ENCODE data around the gene THSD4. TPM values are rescaled to one million over a fixed set of nuclear protein-coding genes. Genes with fewer than 3 reads are reported as not detected.
"Not testable (repeated sequence)": the region's sequence is repeated elsewhere in the genome, so short reads cannot be mapped to it uniquely, and the experiment has no call there.

THSD4 gene
- total RNA-seq, 1 experiment from 2014 or later: 65.4 TPM

GRCh38 chr15:71125831-71126450, 10.7 kb downstream of the THSD4 start:
- peak; percentile 75 for ATAC-seq
- Histone ChIP-seq H3K36me3 (ENCODE audit: control insufficient read depth, insufficient read depth, low read length) (no peaks in the 10 kb centered on the region), H3K9me3 (ENCODE audit: control insufficient read depth, insufficient read depth, low read depth, low read length) (no peaks in the 10 kb centered on the region), H3K4me1 (ENCODE audit: control insufficient read depth, insufficient read depth, low read length) (peaks cover 39% of the 10 kb centered on the region), H3K27ac (ENCODE audit: low read length) (peak overlapping the region; percentile 15; the same call in 1 of the 2 replicates), H3K27me3 (ENCODE audit: control insufficient read depth, insufficient read depth, low read length) (no peaks in the 10 kb centered on the region), H3K4me3 (ENCODE audit: low read depth in 2 of 2, low read length in 2 of 2) (no peak overlapping the region)
- no peak for TF ChIP-seq REST (IDR thresholded peaks at IDR 0.05; ENCODE audit: insufficient read depth in 1 of 2, low read depth in 2 of 2, low read length in 1 of 2)
- TF ChIP-seq TCF7L2 (IDR thresholded peaks at IDR 0.05; ENCODE audit: low read depth, low read length): no peak
- no peak for TF ChIP-seq SIN3A (IDR thresholded peaks at IDR 0.05; ENCODE audit: borderline replicate concordance, insufficient read depth, low read depth, low read length)
- TF ChIP-seq CTCF (IDR thresholded peaks at IDR 0.05): peak; percentile 75
- no TSS peak for BruUV-seq (replicated peaks)
- DNase-seq (ENCODE audit: low read depth, low spot score): no peak
- ChIA-PET POLR2A (no interaction called here), CTCF (interaction anchor here (0.8 kb wide), 1 partner anchor 224 kb away, joined by 4 read pairs; no protein-coding TSS in a partner anchor)
- in situ Hi-C loops (cut with HindIII; ENCODE audit: low pct_unique_long_range_greater_than_20kb, low sequenced_read_pairs) (no loop called here), intact Hi-C loops (cut with micrococcal nuclease; ENCODE audit: unreplicated experiment) (no loop called here)

GRCh38 chr15:71127083-71127482, 11.8 kb downstream of the THSD4 start:
- CTCF ChIA-PET: no interaction called here
- H3K27me3 ChIP-seq (ENCODE audit: control insufficient read depth, insufficient read depth, low read length): no peaks in the 10 kb centered on the region
- in situ Hi-C loops (cut with HindIII; ENCODE audit: low pct_unique_long_range_greater_than_20kb, low sequenced_read_pairs) (no loop called here), intact Hi-C loops (cut with micrococcal nuclease; ENCODE audit: unreplicated experiment) (no loop called here)
- peaks cover 42% of the 10 kb centered on the region for H3K4me1 ChIP-seq (ENCODE audit: control insufficient read depth, insufficient read depth, low read length)
- no TSS peak for BruUV-seq (replicated peaks)
- H3K9me3 ChIP-seq (ENCODE audit: control insufficient read depth, insufficient read depth, low read depth, low read length): no peaks in the 10 kb centered on the region
- TF ChIP-seq TCF7L2 (IDR thresholded peaks at IDR 0.05; ENCODE audit: low read depth, low read length) (no peak), SIN3A (IDR thresholded peaks at IDR 0.05; ENCODE audit: borderline replicate concordance, insufficient read depth, low read depth, low read length) (no peak), POLR2AphosphoS5 (IDR thresholded peaks at IDR 0.05; ENCODE audit: low read depth, low read length) (no peak), CTCF (IDR thresholded peaks at IDR 0.05) (no peak), REST (IDR thresholded peaks at IDR 0.05; ENCODE audit: insufficient read depth in 1 of 2, low read depth in 2 of 2, low read length in 1 of 2) (no peak)
- no peak overlapping the region for H3K27ac ChIP-seq (ENCODE audit: low read length)
- DNase-seq (ENCODE audit: low read depth, low spot score) (no peak), ATAC-seq (no peak)
- POLR2A ChIA-PET: no interaction called here
- H3K36me3 ChIP-seq (ENCODE audit: control insufficient read depth, insufficient read depth, low read length): no peaks in the 10 kb centered on the region
- H3K4me3 ChIP-seq (ENCODE audit: low read depth in 2 of 2, low read length in 2 of 2): no peak overlapping the region

- H3K9me3 ChIP-seq (ENCODE audit: control insufficient read depth, insufficient read depth, low read depth, low read length); in situ Hi-C loops (cut with HindIII; ENCODE audit: low pct_unique_long_range_greater_than_20kb, low sequenced_read_pairs); H3K36me3 ChIP-seq (ENCODE audit: control insufficient read depth, insufficient read depth, low read length); BruUV-seq (replicated peaks); ATAC-seq; H3K27me3 ChIP-seq (ENCODE audit: control insufficient read depth, insufficient read depth, low read length); intact Hi-C loops (cut with micrococcal nuclease; ENCODE audit: unreplicated experiment); DNase-seq (ENCODE audit: low read depth, low spot score); H3K27ac ChIP-seq (ENCODE audit: low read length); H3K4me3 ChIP-seq (ENCODE audit: low read depth in 2 of 2, low read length in 2 of 2): not testable (repeated sequence)
- POLR2A ChIA-PET: interaction anchor here (0.6 kb wide), 1 partner anchor 16 kb away, joined by 3 read pairs; no protein-coding TSS in a partner anchor
- peaks cover 43% of the 10 kb centered on the region for H3K4me1 ChIP-seq (ENCODE audit: control insufficient read depth, insufficient read depth, low read length)
- CTCF ChIA-PET: interaction anchor here (0.6 kb wide), 1 partner anchor 14 kb away, joined by 7 read pairs; no protein-coding TSS in a partner anchor
These were observed 12.9 kb downstream of the THSD4 start for GRCh38 chr15:71128159-71128558.
